ENCODE data around the gene RAG2.

The RAG2 gene

DNA sequence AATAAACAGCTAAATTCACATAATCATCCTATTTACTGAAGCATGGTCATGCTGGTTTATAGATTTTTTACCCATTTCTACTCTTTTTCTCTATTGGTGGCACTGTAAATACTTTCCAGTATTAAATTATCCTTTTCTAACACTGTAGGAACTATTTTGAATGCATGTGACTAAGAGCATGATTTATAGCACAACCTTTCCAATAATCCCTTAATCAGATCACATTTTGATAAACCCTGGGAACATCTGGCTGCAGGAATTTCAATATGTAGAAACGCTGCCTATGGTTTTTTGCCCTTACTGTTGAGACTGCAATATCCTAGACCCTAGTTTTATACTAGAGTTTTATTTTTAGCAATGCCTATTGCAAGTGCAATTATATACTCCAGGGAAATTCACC is 19.6 kb downstream of the RAG2 start:
- DNase-seq (ENCODE audit: low spot score) (no peak), ATAC-seq (ENCODE audit: low read depth) (no peak)
- H3K4me1 ChIP-seq (ENCODE audit: insufficient read depth, poor library complexity, severe bottlenecking): no peaks in the 10 kb centered on the region

DNA sequence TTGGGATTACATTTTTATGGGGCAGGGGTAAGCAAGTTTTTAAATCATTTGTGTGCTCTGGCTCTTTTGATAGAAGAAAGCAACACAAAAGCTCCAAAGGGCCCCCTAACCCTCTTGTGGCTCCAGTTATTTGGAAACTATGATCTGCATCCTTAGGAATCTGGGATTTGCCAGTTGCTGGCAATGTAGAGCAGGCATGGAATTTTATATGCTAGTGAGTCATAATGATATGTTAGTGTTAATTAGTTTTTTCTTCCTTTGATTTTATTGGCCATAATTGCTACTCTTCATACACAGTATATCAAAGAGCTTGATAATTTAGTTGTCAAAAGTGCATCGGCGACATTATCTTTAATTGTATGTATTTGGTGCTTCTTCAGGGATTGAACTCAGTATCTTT is 20.2 kb downstream of the RAG2 start:
- no peak for DNase-seq (ENCODE audit: low spot score)
- no peak for ATAC-seq (ENCODE audit: low read depth)
- TF ChIP-seq, protein P1, sequence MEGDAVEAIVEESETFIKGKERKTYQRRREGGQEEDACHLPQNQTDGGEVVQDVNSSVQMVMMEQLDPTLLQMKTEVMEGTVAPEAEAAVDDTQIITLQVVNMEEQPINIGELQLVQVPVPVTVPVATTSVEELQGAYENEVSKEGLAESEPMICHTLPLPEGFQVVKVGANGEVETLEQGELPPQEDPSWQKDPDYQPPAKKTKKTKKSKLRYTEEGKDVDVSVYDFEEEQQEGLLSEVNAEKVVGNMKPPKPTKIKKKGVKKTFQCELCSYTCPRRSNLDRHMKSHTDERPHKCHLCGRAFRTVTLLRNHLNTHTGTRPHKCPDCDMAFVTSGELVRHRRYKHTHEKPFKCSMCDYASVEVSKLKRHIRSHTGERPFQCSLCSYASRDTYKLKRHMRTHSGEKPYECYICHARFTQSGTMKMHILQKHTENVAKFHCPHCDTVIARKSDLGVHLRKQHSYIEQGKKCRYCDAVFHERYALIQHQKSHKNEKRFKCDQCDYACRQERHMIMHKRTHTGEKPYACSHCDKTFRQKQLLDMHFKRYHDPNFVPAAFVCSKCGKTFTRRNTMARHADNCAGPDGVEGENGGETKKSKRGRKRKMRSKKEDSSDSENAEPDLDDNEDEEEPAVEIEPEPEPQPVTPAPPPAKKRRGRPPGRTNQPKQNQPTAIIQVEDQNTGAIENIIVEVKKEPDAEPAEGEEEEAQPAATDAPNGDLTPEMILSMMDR (IDR thresholded peaks at IDR 0.05; ENCODE audit: poor library complexity, severe bottlenecking): no peak
- no peaks in the 10 kb centered on the region for H3K4me1 ChIP-seq (ENCODE audit: insufficient read depth, poor library complexity, severe bottlenecking)
- no peaks in the 10 kb centered on the region for H3K27me3 ChIP-seq (ENCODE audit: insufficient read depth, poor library complexity, severe bottlenecking)
- H3K36me3 ChIP-seq (ENCODE audit: low read depth): no peaks in the 10 kb centered on the region
- no peaks in the 10 kb centered on the region for H3K9me3 ChIP-seq (ENCODE audit: severe bottlenecking)
- H3K27ac ChIP-seq (ENCODE audit: poor library complexity, severe bottlenecking): no peak overlapping the region
- H3K4me3 ChIP-seq (ENCODE audit: severe bottlenecking): no peak overlapping the region

More for the DNA sequence above, 19.6 kb downstream of the RAG2 start:
- no peaks in the 10 kb centered on the region for H3K36me3 ChIP-seq (ENCODE audit: low read depth)
- H3K27me3 ChIP-seq (ENCODE audit: insufficient read depth, poor library complexity, severe bottlenecking): no peaks in the 10 kb centered on the region
- no peaks in the 10 kb centered on the region for H3K9me3 ChIP-seq (ENCODE audit: severe bottlenecking)
- H3K27ac ChIP-seq (ENCODE audit: poor library complexity, severe bottlenecking): no peak overlapping the region
- H3K4me3 ChIP-seq (ENCODE audit: severe bottlenecking): no peak overlapping the region
- TF ChIP-seq, protein P1 (IDR thresholded peaks at IDR 0.05; ENCODE audit: poor library complexity, severe bottlenecking): no peak

DNA sequence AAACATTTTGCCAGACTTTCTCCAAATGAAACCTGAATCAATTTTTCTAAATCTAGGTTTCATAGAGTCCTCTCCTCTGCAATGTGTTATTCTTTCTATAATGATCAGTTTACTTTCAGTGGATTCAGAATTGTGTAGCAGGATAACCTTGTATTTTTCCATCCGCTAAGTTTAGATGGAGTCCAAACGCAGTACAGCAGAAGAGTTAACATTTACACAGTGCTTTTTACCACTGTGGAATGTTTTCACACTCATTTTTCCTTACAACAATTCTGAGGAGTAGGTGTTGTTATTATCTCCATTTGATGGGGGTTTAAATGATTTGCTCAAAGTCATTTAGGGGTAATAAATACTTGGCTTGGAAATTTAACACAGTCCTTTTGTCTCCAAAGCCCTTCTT is 20.7 kb downstream of the RAG2 start:
- Histone ChIP-seq H3K4me3 (ENCODE audit: severe bottlenecking) (no peak overlapping the region), H3K9me3 (ENCODE audit: severe bottlenecking) (no peaks in the 10 kb centered on the region), H3K27me3 (ENCODE audit: insufficient read depth, poor library complexity, severe bottlenecking) (no peaks in the 10 kb centered on the region), H3K27ac (ENCODE audit: poor library complexity, severe bottlenecking) (no peak overlapping the region), H3K36me3 (ENCODE audit: low read depth) (no peaks in the 10 kb centered on the region), H3K4me1 (ENCODE audit: insufficient read depth, poor library complexity, severe bottlenecking) (no peaks in the 10 kb centered on the region)
- DNase-seq (ENCODE audit: low spot score) (no peak), ATAC-seq (ENCODE audit: low read depth) (no peak)
- TF ChIP-seq, protein P1 (IDR thresholded peaks at IDR 0.05; ENCODE audit: poor library complexity, severe bottlenecking): no peak

DNA sequence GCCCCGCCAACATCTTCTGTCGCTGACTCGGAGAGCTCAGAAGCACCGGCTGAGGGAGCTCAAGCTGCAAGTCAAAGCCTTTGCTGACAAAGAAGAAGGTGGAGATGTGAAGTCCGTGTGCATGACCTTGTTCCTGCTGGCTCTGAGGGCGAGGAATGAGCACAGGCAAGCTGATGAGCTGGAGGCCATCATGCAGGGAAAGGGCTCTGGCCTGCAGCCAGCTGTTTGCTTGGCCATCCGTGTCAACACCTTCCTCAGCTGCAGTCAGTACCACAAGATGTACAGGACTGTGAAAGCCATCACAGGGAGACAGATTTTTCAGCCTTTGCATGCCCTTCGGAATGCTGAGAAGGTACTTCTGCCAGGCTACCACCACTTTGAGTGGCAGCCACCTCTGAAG is 23.6 kb downstream of the RAG2 start:
- Histone ChIP-seq H3K4me3 (ENCODE audit: severe bottlenecking) (no peak overlapping the region), H3K27ac (ENCODE audit: poor library complexity, severe bottlenecking) (no peak overlapping the region), H3K4me1 (ENCODE audit: insufficient read depth, poor library complexity, severe bottlenecking) (no peaks in the 10 kb centered on the region), H3K36me3 (ENCODE audit: low read depth) (no peaks in the 10 kb centered on the region), H3K27me3 (ENCODE audit: insufficient read depth, poor library complexity, severe bottlenecking) (no peaks in the 10 kb centered on the region), H3K9me3 (ENCODE audit: severe bottlenecking) (no peaks in the 10 kb centered on the region)
- DNase-seq (ENCODE audit: low spot score) (no peak), ATAC-seq (ENCODE audit: low read depth) (no peak)
- TF ChIP-seq, protein P1 (IDR thresholded peaks at IDR 0.05; ENCODE audit: poor library complexity, severe bottlenecking): no peak

DNA sequence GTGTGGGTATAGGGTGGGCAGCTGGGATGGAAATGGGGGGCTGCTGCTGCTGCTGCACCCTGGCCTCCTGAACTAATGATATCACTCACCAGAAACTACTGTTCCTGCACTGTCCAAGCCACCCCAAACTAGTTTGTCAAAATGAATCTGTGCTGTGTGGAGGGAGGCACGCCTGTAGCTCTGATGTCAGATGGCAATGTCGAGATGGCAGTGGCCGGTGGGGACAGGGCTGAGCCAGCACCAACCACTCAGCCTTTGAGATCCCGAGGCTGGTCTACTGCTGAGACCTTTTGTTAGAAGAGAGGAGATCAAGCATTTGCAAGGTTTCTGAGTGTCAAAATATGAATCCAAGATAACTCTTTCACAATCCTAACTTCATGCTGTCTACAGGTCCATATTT is 28.9 kb downstream of the RAG2 start:
- Histone ChIP-seq H3K4me3 (ENCODE audit: severe bottlenecking) (no peak overlapping the region), H3K36me3 (ENCODE audit: low read depth) (no peaks in the 10 kb centered on the region), H3K9me3 (ENCODE audit: severe bottlenecking) (no peaks in the 10 kb centered on the region), H3K27ac (ENCODE audit: poor library complexity, severe bottlenecking) (no peak overlapping the region), H3K4me1 (ENCODE audit: insufficient read depth, poor library complexity, severe bottlenecking) (no peaks in the 10 kb centered on the region), H3K27me3 (ENCODE audit: insufficient read depth, poor library complexity, severe bottlenecking) (no peaks in the 10 kb centered on the region)
- TF ChIP-seq, protein P1 (IDR thresholded peaks at IDR 0.05; ENCODE audit: poor library complexity, severe bottlenecking): no peak
- no peak for ATAC-seq (ENCODE audit: low read depth)
- no peak for DNase-seq (ENCODE audit: low spot score)

Measured in RWPE2 (cell line).